SK-N-SH (cell line): Measurements from ENCODE around the gene STK16.

Experiments
- CTCF ChIP-seq: fragments of 200-600 bp; sonication (generic); IDR thresholded peaks from 2 replicates; pipeline ENCODE4 v1.6.1; 2017; ENCODE audit warnings: antibody characterized with exemption, mild to moderate bottlenecking, moderate library complexity
- EZH2phosphoT487 ChIP-seq: fragments of 200-600 bp; sonication (generic); IDR thresholded peaks from 2 replicates; pipeline ENCODE4 v1.6.1; 2017; ENCODE audit warnings: low read depth, mixed run types, mild to moderate bottlenecking, antibody characterized with exemption, moderate library complexity, borderline replicate concordance
- FOSL2 ChIP-seq: IDR thresholded peaks from 2 replicates; pipeline ENCODE4 v1.4.0; 2012; ENCODE audit warnings: low read depth, mild to moderate bottlenecking, moderate library complexity, borderline replicate concordance
- GABPA ChIP-seq: IDR thresholded peaks from 2 replicates; pipeline ENCODE4 v1.4.0; 2012; ENCODE audit warnings: low read depth, mild to moderate bottlenecking
- JUND ChIP-seq: IDR thresholded peaks from 2 replicates; pipeline ENCODE4 v1.4.0; 2012
- MAX ChIP-seq: IDR thresholded peaks from 2 replicates; pipeline ENCODE4 v1.4.0; 2012; ENCODE audit warnings: low read depth
- POLR2AphosphoS5 ChIP-seq: IDR thresholded peaks from 2 replicates; pipeline ENCODE4 v1.6.1; 2012; ENCODE audit warnings: low read depth, low read length
- RCOR1 ChIP-seq: fragments of 150-350 bp; IDR thresholded peaks from 2 replicates; pipeline ENCODE4 v1.6.1; 2017; ENCODE audit warnings: antibody characterized with exemption, low read length
- SMC3 ChIP-seq: IDR thresholded peaks from 2 replicates; pipeline ENCODE4 v1.6.1; 2012; ENCODE audit warnings: low read depth, low read length, improper control_type of control experiment

- TF ChIP-seq MAX (no peak), RCOR1 (no peak), CTCF (no peak), SMC3 (no peak), EZH2phosphoT487 (no peak), FOSL2 (no peak), GABPA (no peak), JUND (no peak), POLR2AphosphoS5 (no peak)
Measured at GRCh38 chr2:219273937-219274336, 28.7 kb downstream of the STK16 start.
